Liver (tissue), 9 donors: ENCODE data around the gene GCH1. TPM values are rescaled to one million over a fixed set of nuclear protein-coding genes. Genes with fewer than 3 reads are reported as not detected.

ENCODE experiments used
- DNase-seq: peaks from one replicate; pipeline ENCODE4 v3.0.0-alpha.2; 2017; ENCODE audit warnings: low spot score
- H3K27ac ChIP-seq, 2 donors: one replicate each; pipeline ENCODE4 v1.7.0; 2013; ENCODE audit warnings: inconsistent platforms in 2 of 2, low read length in 2 of 2, control low read depth in 1 of 2, low read depth in 1 of 2, mild to moderate bottlenecking in 1 of 2
- H3K27me3 ChIP-seq, 4 donors: one replicate each; pipeline versions ENCODE4 v1.6.1 to v1.7.0; 2013; ENCODE audit warnings: low read length in 3 of 4, inconsistent platforms in 1 of 4, mild to moderate bottlenecking in 1 of 4, moderate library complexity in 1 of 4; ENCODE audit not compliant: control insufficient read depth in 4 of 4, insufficient read depth in 4 of 4
- H3K36me3 ChIP-seq, 4 donors: one replicate each; pipeline versions ENCODE4 v1.6.1 to v1.7.0; 2013; ENCODE audit warnings: low read length in 3 of 4, mild to moderate bottlenecking in 3 of 4, low read depth in 1 of 4, moderate library complexity in 1 of 4; ENCODE audit not compliant: control insufficient read depth in 4 of 4, insufficient read depth in 3 of 4
- H3K4me1 ChIP-seq, 4 donors: one replicate each; pipeline versions ENCODE4 v1.6.1 to v1.7.0; 2013; ENCODE audit warnings: low read length in 3 of 4, mild to moderate bottlenecking in 3 of 4, moderate library complexity in 1 of 4; ENCODE audit not compliant: control insufficient read depth in 4 of 4, insufficient read depth in 4 of 4
- H3K4me3 ChIP-seq, 3 donors: one replicate each; pipeline versions ENCODE4 v1.6.1 to v1.7.0; 2013; ENCODE audit warnings: low read length in 3 of 3, control low read depth in 1 of 3, low read depth in 1 of 3, mild to moderate bottlenecking in 1 of 3
- H3K9ac ChIP-seq, 2 donors: one replicate each; pipeline ENCODE4 v1.7.0; 2013; ENCODE audit warnings: low read length in 2 of 2, mild to moderate bottlenecking in 2 of 2, moderate library complexity in 2 of 2, control low read depth in 1 of 2, low read depth in 1 of 2
- H3K9me3 ChIP-seq, 4 donors: one replicate each; pipeline versions ENCODE4 v1.6.1 to v1.7.0; 2013; ENCODE audit warnings: low read length in 3 of 4; ENCODE audit not compliant: control insufficient read depth in 4 of 4
- ATF3 ChIP-seq: IDR thresholded peaks from 2 replicates; pipeline ENCODE4 v1.6.1; 2016; ENCODE audit warnings: antibody characterized with exemption
- CTCF ChIP-seq: fragments of 150-350 bp; IDR thresholded peaks from 2 replicates; pipeline ENCODE4 v1.5.1; 2017; ENCODE audit warnings: improper control_type of control experiment, low read depth, low read length; ENCODE audit not compliant: missing input control
- EGR1 ChIP-seq, 2 donors: IDR thresholded peaks; 2 replicates each; pipeline ENCODE4 v1.6.1; 2016 to 2018; ENCODE audit warnings: antibody characterized with exemption in 2 of 2, low read depth in 2 of 2
- FOXA1 ChIP-seq: IDR thresholded peaks from 2 replicates; pipeline ENCODE4 v1.6.1; 2016; ENCODE audit warnings: antibody characterized with exemption
- FOXA2 ChIP-seq: IDR thresholded peaks from 2 replicates; pipeline ENCODE4 v1.6.1; 2016; ENCODE audit warnings: antibody characterized with exemption
- GABPA ChIP-seq, 2 donors: IDR thresholded peaks in 1 of 2; conservative IDR thresholded peaks in 1 of 2; 2 replicates each; pipeline ENCODE4 v1.6.1; 2016; ENCODE audit warnings: antibody characterized with exemption in 2 of 2, mild to moderate bottlenecking in 1 of 2, moderate library complexity in 1 of 2
- HNF4A ChIP-seq, 2 donors: conservative IDR thresholded peaks; 2 replicates each; pipeline ENCODE4 v1.6.1; 2016; ENCODE audit warnings: antibody characterized with exemption in 2 of 2, mild to moderate bottlenecking in 2 of 2
- JUND ChIP-seq, 2 donors: IDR thresholded peaks; 2 replicates each; pipeline ENCODE4 v1.6.1; 2016; ENCODE audit warnings: antibody characterized with exemption in 2 of 2
- NR2F2 ChIP-seq: IDR thresholded peaks from 2 replicates; pipeline ENCODE4 v1.6.1; 2016; ENCODE audit warnings: antibody characterized with exemption
- RAD21 ChIP-seq, 2 donors: IDR thresholded peaks; 2 replicates each; pipeline ENCODE4 v1.6.1; 2016; ENCODE audit warnings: antibody characterized with exemption in 2 of 2, mild to moderate bottlenecking in 2 of 2
- REST ChIP-seq: IDR thresholded peaks from 2 replicates; pipeline ENCODE4 v1.6.1; 2016; ENCODE audit warnings: antibody characterized with exemption, mild to moderate bottlenecking
- TAF1 ChIP-seq: conservative IDR thresholded peaks from 2 replicates; pipeline ENCODE4 v1.6.1; 2016; ENCODE audit warnings: antibody characterized with exemption, mild to moderate bottlenecking
- YY1 ChIP-seq: IDR thresholded peaks from 2 replicates; pipeline ENCODE4 v1.6.1; 2016; ENCODE audit warnings: antibody characterized with exemption, mild to moderate bottlenecking
- ZBTB33 ChIP-seq: IDR thresholded peaks from 2 replicates; pipeline ENCODE4 v1.6.1; 2016; ENCODE audit warnings: antibody characterized with exemption
- WGBS: extraction: QIAGEN DNeasy Blood & Tissue Kit; methylation state at CpG from one replicate; pipeline ENCODE4 v1.1.7; 2013; 5-methylcytosine and 5-hydroxymethylcytosine counted together
- polyA plus RNA-seq, 2 donors: library from polyadenylated mRNA; stranded (reverse) in 1 of 2; unstranded in 1 of 2; fragments of 200-250 nt in 1 of 2; fragments of >200 nt in 1 of 2; fragmentation: Nextera tagmentation in 1 of 2; extraction: Ambion mirVana in 1 of 2; gene quantifications; one replicate each; pipeline versions ENCODE4 v1.2.1 to v1.2.3, GENCODE V29; 2013 to 2015
- total RNA-seq, 2 donors: library from RNA; depleted of rRNA; stranded (reverse); fragments of >200 nt; gene quantifications; one replicate each; pipeline ENCODE4 v1.2.3, GENCODE V29; 2014
- donor health status: healthy.
- donor health status: healthy.
- donor health status: healthy.
- donor health status: healthy.
- donor health status: healthy.

Gene GCH1
- total and polyA plus RNA-seq, 4 donors = 19.7 to 60.0 (median 37.0) TPM

GRCh38 chr14:54893151-54893760 lies 9.4 kb downstream of the GCH1 start:
- Histone ChIP-seq H3K4me1 (peaks cover 0 to 34% (median 9%) of the 10 kb centered on the region in 4 donors), H3K9ac (no peak overlapping the region), H3K9me3 (no peaks in the 10 kb centered on the region), H3K4me3 (no peak overlapping the region), H3K36me3 (peaks cover 0 to 4% (median 0%) of the 10 kb centered on the region in 4 donors), H3K27me3 (no peaks in the 10 kb centered on the region), H3K27ac (peak overlapping the region in 1 of 2 donors; percentile 16)
- WGBS = 79% methylated on average over 3 of the region's 3 CpGs
- no peak for DNase-seq
- TF ChIP-seq RAD21 (IDR thresholded peaks at IDR 0.05) = peak; percentile 69 to 85
- TF ChIP-seq FOXA1 = no peak
- peak; percentile 74 for TF ChIP-seq CTCF

GRCh38 chr14:54891471-54892245 lies 11.0 kb downstream of the GCH1 start:
- H3K4me1 ChIP-seq = peaks cover 0 to 34% (median 9%) of the 10 kb centered on the region in 4 donors
- H3K9me3 ChIP-seq = no peaks in the 10 kb centered on the region
- no peak for DNase-seq
- TF ChIP-seq FOXA1 (no peak), FOXA2 (no peak), TAF1 (no peak), JUND (IDR thresholded peaks at IDR 0.05) (no peak), GABPA (IDR thresholded peaks at IDR 0.05 in 1 of 2, conservative IDR thresholded peaks at IDR 0.05 in 1 of 2) (no peak)
- WGBS = 91% methylated on average over 10 of the region's 10 CpGs
- H3K27ac ChIP-seq = no peak overlapping the region
- no peak overlapping the region for H3K9ac ChIP-seq
- peaks cover 0 to 4% (median 0%) of the 10 kb centered on the region in 4 donors for H3K36me3 ChIP-seq
- no peaks in the 10 kb centered on the region for H3K27me3 ChIP-seq
- no peak overlapping the region for H3K4me3 ChIP-seq

GRCh38 chr14:54890788-54891187 lies 11.8 kb downstream of the GCH1 start:
- 93% methylated on average over 1 of the region's 1 CpG for WGBS
- no peak overlapping the region for H3K27ac ChIP-seq

More at GRCh38 chr14:54890788-54891187, 11.8 kb downstream of the GCH1 start:
- DNase-seq = no peak
- H3K9me3 ChIP-seq = no peaks in the 10 kb centered on the region
- no peak overlapping the region for H3K9ac ChIP-seq
- H3K4me3 ChIP-seq = no peak overlapping the region
- peaks cover 0 to 30% (median 8%) of the 10 kb centered on the region in 4 donors for H3K4me1 ChIP-seq
- peaks cover 0 to 3% (median 0%) of the 10 kb centered on the region in 4 donors for H3K36me3 ChIP-seq
- TF ChIP-seq FOXA2 (no peak), GABPA (IDR thresholded peaks at IDR 0.05 in 1 of 2, conservative IDR thresholded peaks at IDR 0.05 in 1 of 2) (no peak), TAF1 (no peak), REST (no peak), HNF4A (conservative IDR thresholded peaks at IDR 0.05) (no peak), FOXA1 (no peak), ATF3 (no peak), CTCF (no peak), NR2F2 (no peak), ZBTB33 (no peak), EGR1 (IDR thresholded peaks at IDR 0.05; ENCODE audit: low read depth in 2 of 2) (no peak), YY1 (no peak)
- H3K27me3 ChIP-seq = no peaks in the 10 kb centered on the region
